Left renal pelvis (tissue), 4 donors: Measurements from ENCODE around the gene CALML3. TPM values are rescaled to one million over a fixed set of nuclear protein-coding genes. Genes with fewer than 3 reads are reported as not detected.

ENCODE experiments used
- DNase-seq, 4 donors: peaks; one replicate each; pipeline ENCODE4 v3.0.0-alpha.2; 2013; ENCODE audit warnings: low read depth in 4 of 4, low spot score in 3 of 4
- polyA plus RNA-seq, 4 donors: library from polyadenylated mRNA; unstranded; fragments of 120-200 nt; gene quantifications; one replicate each; pipeline ENCODE4 v1.2.1, GENCODE V29; 2013; ENCODE audit not compliant: insufficient read length in 4 of 4

CALML3 gene
- polyA plus RNA-seq, 4 donors: 0.11 TPM; not detected in 3

DNA sequence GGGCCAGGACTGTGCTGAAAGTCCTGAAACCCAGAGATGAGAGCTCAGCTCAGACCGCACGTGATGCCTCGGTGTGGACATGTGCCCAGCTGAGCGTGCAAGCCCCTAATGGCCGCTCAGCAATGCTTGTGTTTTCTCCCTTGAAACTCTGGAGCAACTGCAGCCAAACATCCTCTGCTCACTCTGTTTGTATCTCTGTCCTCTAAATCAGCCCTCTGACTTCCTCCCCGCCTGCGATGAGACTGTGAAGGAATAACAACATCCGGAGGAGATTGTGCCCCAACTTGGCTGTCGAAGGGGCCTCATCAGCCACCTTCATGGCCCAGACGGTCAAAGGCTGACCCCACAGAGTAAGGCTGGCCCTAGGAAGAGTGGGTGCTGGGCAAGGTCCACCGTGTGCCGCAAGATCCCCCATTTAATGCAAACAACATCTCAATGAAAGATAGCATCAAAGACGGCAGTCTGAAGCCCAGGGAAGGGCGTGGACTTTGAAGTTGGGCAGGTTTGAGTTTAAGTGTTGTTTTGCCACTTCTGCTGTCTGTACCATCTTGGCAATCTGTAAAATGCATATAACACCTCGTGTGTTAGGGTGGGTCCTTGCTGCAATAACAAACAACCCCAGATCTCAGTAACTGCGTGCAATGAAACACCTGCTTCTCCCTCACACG is 39.9 kb downstream of the CALML3 start:
- DNase-seq: no peak

DNA sequence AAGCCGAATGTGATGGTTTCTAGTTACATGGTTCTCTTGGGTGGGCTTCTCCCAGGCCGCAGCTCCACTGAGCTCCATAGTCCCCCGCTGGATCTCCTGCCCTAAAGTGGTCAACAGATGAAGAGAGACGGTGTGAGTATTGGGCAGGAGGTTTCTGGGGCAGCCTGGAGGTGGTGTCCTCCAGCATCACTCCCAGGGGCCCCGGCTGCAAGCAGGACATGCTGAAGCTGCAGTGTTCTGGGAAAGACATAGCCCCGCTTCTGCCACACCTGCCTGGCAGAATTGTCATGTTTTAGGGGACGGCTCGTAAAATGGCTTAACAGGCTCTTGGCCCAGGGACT is 40.4 kb downstream of the CALML3 start:
- DNase-seq: no peak

DNA sequence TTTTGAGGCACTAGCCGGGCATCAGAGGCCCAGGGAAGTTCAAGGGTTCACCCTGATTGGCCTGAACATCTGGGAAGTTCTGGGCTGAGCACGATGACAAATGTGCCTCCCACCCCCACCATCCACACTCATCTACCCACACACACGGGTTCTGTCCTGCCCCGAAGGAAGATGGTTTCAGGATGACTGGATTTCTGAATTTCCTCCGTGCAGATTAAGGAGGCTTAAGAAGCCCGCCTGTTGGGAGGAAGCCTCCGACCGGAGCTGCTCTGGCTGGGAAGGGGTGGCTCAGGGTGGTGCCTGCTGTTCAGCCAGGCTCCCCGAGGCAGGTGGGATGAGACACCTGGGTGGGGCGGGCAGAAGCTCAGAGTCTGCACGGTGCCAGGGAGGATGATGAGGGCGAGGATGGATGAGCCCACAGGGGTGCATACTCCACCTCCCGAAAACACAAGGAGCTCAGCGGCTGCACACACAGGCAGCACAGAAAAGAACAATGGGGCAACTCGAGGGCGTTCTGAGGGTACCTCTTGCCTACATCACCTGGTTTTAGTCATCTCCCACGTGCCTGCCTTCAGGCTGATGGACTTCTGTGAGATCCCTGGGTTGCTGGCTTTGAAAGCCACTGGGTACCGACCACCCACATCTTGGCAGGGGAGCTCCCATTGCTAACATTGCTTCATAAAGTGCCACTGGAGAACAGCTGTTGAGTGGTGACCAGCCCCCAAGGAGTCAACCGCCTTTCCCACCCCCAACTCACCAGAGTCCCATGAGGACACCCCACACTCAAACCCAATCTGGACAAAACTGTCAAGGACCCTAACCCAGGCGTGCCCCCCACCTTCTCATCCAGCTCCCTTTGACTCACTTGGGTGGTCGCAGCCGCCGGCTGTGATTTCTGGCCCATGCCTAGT is 41.2 kb downstream of the CALML3 start:
- DNase-seq: no peak

DNA sequence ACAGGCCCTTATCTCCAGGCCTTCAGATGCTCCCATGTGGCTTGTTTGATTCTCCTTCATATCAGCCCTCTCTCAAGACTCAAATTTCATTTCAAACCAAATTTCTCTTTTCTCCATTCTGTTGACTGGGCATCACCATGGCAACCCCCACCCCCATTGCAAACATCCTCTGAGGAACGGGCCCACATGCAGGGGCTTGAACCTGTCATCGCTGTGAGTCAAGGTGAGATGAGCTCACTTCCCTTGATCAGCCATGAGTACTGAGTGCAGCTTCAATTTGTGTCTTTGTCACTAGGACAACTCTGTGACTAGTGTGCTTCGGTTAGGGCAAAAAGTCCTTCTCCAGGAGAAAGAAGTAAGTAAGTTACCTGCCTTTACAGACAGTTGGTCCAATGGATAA is 41.9 kb downstream of the CALML3 start:
- DNase-seq: no peak

DNA sequence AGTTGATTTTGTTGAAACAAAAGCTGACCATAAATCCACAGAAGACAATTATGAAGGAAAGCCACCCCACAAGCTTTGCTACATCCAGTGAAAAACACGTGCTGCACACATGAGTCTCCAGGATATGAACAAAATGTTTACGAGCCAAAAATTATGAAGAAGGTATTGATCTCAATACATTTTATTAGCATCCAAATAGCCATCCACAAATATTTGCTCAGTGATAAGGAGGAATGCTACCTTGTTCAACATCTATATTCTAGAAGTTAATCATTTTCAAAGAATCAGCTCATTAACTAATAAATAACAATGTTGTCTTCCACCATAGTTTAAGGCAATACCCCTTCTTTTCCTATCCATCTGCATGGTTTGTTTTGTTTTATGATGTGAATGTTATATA is 42.7 kb downstream of the CALML3 start:
- no peak for DNase-seq

DNA sequence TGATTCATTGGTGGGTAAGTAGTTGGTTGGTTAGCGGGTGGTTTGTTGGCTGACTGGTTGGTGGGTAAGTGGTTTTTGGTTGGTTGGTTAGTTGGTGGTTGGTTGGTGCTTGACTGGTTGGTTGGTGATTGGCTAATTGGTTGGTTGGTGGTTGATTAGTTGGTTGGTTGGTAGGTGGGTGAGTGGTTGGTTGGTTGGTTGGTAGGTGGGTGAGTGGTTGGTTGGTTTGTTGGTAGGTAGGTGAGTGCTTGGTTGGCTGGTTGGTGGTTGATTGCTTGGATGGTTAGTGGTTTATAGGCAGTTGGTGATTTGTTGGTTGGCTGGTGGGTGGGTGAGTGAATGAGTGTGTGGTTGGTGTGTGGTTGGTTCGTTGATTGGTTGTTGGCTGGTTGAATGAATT is 44.2 kb downstream of the CALML3 start:
- no peak for DNase-seq

DNA sequence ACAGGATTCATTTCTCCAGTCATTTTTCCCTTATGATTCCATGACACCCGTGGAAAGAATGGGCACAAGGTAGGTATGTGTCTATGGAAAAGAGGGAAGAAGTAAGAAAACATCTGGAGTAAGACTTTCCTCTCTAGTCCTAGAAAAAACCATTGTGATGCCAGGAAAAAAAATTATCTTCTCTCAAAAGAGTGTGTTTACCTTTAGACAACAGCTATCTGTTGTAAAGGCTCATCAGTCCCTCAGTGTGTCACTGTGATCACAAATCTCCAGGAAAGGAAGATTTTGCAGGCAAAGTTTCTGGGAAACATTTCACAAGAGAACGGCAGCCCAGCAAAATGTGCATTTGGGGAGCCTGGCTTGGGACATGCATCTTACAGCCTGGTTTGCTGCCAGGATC is 44.8 kb downstream of the CALML3 start:
- DNase-seq: no peak

DNA sequence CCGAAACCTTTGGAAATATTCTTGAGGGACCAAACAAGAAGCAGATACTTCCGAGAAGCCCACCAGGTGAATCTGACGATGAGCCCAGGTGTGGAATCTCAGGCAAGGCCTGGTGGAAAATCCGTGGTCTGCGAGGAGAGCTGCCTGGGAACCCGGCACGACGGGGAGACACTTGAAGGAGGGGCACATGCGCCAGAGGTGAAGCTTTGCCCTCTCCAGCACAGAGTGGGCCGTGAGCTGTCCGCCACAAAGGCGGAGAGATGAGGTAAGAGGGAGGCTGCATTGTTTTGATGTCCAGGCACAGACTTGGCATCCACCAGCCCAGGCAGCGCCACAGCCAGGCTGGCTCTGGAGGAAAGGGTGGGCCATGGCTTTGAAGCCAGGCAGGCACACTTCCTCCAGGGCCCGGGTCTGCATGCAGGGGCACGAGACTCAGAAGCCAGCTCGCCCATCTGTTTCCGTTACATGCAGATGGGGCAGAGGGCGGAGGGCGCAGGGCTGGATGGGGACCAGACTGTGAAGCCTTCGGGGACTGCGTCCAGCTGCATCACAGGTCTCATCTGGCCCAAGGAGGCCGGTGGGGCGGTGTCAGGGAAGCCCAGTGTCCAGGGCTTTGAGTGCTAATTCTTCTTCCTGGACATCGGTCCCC is 45.4 kb downstream of the CALML3 start:
- DNase-seq: no peak

DNA sequence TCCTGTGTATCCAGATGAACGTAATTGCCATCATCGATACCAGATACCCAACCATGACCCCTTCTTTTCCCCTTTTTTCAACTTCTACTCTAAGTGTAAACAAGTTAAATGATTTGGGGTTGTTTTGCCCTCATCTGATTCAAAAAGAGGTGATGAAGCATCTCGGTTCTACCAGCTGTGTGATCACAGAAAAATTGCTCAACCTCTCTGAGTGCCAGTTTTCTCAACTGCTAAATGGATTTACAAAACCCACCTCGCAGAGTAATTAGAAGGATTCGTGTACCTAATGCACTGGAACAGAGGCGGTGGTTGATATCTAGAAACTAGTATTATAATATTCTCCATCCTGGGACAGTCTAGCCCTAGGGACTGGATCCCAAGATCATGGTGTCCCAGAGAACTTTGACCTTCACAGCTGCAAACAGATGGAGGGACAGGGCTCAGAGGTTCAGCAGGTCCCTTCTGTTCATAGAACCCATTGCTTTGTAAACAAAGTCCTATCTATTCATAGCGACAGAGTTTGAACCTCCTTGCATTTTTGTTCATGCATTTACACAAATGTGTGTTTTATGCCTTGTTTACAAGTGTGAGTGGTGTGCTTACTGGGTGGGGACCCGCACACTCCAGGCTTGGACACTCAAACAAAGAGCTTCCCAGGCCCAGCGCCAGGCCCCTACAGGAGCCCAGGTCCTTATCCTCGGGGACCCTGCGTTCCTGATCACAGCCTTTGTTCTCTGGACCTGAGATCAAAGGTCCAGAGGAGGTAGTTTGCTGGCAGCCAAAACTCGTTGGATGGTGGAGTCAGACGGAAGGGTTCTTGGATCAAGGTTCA is 46.4 kb downstream of the CALML3 start:
- no peak for DNase-seq

DNA sequence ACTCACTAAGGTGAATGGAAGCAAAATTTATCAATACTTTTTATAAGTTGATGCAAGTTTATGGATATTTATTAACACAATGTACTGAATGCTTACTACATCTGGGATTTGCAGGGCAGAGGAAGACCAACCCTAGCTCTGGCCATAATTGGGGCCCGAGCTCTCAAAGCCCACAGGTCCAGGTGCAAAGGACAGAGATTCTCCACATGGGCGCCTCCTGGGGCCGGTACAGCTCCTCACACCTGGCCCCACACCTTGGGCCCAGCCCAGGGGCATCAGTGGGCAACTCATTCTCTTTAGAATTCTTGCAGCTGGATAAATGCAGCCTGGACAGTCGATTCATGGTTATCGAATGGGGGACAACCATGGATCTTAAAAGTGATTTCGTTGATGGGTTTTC is 47.1 kb downstream of the CALML3 start:
- no peak for DNase-seq

DNA sequence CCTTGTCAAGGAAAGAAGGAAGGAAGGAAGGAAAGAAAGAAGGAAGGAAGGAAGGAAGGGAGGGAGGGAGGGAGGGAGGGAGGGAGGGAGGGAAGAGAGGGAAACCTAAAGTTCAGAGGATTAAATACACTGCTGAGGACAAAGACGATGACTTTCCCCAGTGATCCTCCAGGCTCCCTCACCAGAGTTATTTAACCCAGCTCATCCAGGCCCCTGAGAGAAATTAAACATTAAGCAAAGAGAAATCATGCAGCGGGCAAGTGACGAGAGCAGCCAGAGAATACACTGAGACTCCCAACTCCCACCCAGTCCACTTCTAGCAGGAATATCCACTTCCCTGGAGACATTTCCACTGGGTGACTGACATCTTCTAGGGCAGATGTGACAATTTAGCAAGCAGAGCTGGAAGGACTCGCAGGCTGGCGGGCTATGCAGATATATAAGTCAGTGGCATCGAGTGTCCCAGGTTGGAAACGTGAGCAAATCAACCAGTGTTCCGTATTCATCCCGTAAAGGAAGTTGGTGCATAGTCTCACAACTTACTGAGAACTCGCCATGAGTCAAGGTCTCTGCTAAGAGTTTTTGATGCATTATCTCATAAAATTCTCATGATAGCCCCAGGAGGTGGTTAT is 48.7 kb downstream of the CALML3 start:
- no peak for DNase-seq

DNA sequence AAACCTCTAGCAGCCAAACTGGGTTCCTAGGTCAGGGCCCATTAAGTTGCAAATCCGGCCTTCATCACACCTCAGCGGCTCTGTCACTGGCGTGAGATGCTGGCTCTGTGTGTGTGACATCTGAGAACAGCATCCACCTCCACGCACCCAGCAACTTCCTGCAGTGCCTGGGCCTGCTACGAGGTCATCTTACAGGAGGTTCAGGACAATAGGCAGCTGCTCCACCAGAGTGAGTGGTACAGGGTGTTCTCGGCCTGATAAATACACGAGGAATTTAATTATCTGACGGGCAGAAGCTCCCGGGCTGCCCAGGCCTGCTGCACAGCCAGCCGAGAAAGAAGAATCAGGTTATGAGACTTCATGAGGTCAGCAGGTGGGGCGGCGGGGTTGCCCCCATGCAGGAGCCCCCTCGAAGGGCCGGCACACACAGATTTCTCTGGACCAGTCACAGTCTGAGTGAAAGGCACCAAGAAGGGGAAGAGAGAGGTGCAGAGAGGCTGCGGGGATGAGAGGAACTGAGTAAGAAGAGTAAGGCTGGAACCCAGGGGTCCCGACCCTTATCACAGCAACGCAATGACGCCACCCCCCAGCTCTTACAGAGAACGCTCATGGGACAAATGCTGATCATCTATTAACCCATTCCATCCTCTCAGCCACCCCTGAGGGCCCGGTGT is 49.3 kb downstream of the CALML3 start:
- DNase-seq: no peak

DNA sequence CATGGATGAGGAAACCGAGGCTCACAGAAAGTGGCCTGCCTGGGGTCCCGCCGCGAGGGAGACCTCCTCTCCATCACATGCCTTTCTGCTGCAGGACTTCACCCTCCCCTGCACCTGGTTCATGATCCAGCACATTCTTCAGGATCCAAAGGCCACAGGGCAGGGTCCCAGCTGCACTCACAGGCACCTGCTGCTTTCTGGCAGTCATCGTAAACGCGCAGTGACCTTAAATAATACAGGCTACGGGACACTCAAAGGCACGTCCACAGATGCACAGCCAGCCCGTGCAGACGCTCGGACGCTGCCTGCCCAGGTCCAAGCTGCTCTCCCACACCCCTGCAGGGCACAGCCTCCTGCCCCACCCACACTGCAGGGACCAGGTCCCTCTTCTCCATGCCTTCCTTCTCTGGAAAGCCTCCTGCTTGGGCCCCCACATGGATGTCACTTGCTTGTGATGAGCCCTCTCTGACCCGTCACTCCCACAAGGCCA is 49.9 kb downstream of the CALML3 start:
- no peak for DNase-seq

DNA sequence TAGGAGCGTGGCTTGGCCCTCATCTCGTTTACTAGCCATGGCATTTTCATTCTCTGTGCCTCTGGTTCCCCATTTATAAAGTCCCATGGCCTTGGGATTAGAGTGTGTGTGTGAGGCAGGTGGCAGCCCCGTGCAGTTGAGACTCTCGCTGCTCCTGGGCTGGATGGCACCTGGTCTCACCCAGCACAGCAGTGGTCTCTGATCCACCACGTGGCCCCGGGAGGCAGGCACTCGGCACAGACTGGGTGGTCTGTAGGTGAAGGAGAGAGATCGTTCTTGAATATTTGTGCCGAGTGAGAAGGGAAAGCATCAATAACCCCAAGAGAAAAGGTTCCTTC is 50.4 kb downstream of the CALML3 start:
- DNase-seq: no peak

DNA sequence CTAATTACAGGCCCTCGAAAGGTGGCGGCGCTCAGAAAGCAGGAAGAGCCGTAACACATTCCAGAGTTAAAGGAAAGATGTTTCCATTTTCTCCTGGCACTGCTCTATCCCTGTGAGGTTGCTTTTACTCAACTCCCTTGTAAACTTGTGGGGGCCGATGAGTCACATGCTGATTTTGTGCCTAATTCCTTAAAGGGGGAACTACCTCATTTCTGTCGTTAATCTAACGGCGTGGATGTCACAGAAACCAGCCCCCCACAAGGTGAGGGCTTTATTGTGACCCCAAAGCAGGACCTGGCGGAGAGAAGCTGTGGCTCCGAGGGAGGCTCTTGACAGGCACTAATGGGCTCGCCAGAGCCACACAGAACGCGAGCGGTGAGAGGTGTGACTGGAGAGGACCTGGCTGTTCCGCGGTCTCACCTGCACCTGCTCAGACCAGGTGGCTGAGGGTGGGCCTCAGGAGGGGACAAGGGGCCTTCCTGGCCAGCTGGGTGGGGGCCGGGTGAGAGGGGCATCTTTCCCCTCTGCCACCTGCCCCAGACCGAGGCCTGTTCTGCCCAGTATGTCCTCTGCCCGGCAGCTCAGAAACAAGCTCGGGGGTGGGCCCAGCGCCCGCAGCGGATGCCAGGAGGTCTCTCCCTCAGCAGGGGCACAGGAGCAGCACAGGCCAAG is 50.9 kb downstream of the CALML3 start:
- no peak for DNase-seq

DNA sequence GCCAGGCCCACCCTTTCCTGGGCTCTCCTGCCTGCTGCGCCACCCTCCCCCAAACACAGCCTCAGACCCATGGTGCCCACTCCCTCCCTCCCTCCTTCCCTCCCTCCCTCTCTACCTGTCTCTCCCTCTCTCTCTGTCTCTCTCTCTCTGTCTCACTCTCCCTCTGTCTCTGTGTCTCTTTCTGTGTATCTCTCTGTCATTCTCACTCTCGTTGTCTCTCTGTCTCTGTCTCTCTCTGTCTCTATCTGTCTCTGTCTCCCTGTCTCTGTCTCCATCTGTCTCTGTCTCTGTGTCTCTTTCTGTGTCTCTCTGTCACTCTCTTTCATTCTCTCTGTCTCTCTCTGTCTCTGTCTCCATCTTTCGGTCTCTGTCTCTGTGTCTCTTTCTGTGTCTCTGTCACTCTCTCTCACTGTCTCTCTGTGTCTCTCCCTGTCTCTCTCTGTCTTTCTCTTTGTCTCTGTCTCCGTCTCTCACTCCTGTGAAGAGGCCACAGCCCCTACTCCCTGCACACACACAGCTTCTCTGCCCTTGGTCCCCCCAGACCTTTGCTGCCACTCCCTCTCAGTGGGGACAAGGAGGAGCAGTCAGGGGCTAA is 51.5 kb downstream of the CALML3 start:
- DNase-seq: no peak
